LoVo (cell line): ENCODE measurements around the gene SLCO4A1.
A peak's percentile ranks its signal among the peaks of the same experiment; 100 is the strongest.

Experiments
- DNase-seq: peaks from one replicate; pipeline ENCODE4 v3.0.0-alpha.2; 2016; ENCODE audit warnings: low spot score

Gene SLCO4A1

DNA sequence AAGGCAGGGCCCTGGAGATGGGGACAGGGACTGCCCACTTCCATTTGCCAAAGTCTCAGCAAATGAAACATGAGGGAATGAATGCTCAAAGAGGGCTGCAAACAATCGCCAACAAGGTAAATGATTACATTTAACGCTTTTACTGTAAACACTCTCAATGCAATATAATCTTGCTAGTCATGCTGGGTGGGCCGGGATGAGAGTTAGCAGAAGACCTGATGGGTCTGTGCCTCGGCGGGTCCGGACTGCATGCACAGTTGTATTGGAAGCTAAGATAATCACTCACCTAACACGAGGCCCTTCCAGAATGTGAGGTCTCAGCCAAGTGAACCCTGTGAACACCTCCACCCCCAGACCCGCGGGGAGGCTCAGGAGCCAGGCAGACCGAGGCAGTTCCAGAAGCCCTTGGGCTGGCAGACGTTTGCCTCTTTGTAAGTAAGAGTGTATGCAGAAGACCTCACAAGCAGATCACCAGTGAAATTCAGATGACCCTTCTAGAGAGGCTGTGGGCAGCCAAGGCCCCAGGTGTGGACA lies 4.7 kb upstream of the SLCO4A1 start:
- DNase-seq: no peak

DNA sequence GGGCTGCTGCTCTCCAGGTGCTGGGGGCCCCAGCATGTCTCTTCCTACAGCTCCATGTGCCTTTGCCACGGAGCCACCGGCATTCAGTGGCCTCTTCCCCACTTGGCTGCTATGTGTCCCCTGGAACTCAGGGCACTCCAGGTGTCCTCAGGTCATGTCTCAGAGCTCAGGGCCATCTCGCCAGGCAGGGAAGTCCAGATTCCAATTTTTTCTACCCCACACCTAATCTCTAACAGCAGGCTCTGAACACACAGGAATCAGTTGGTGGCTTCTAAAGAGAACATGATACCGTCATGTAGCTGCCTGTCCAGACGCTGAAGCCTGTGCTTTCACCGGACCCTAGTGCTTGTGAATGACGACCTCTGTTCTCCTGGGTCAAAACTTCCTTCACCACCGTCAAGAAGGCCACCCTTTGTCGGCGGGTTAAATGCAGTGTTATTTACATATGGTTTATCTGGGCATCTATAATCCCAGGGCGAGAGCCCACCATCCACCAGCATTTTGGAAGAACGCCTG lies 4.2 kb upstream of the SLCO4A1 start:
- no peak for DNase-seq

DNA sequence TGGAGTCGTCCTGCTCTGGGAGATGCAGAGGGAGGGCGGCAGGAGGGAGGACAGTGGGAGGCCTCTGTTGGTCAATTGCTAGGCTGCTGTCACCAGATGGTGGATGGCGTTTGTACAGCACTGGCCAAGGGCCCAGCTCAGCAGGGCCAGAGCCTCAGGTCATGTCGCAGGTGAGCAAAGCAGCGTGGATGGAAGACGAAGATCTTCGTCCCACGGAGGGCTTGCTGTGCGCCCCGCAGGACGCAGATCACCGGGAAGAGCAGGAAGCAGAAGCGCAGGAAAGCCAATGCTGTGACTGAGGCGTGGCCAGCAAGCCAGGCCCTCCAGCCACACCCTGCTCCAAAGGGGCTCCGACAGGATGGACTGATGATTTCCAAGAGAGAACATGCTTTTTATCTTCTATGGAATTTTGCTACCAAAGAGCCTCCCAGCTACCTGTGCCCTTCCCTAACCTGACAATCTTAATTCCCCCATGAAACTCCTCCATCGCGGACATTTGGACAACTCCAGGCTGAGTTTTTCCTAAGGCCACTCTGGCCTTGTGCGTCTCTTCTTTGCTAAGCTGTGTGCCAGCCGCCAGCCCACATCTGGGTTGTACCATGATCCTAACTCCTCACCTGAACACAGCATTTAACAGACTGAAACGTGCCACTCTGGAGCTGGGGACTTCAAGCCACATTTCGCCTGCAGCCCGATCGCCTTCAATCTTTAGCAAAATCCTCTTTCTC lies 3.5 kb upstream of the SLCO4A1 start:
- DNase-seq: no peak

DNA sequence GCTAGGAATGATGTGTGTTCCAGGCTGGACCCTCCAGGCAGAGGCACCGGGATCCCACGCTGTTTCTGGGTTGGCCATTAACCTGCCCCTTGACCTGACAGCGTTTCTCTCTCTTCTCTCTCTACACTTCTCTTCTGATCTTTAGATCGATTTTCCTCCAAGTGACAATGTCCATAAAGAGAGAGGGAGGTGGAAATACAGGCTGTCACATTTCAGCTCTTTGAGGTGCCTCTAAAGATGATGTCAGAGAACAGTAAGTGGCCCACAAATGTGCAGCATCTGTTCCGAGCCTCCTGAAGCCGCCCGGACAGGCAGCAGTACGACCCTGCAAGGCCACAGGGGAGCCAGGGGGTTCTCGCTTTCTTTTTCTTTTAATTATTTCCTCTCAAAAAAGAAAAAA lies 2.5 kb upstream of the SLCO4A1 start:
- no peak for DNase-seq

DNA sequence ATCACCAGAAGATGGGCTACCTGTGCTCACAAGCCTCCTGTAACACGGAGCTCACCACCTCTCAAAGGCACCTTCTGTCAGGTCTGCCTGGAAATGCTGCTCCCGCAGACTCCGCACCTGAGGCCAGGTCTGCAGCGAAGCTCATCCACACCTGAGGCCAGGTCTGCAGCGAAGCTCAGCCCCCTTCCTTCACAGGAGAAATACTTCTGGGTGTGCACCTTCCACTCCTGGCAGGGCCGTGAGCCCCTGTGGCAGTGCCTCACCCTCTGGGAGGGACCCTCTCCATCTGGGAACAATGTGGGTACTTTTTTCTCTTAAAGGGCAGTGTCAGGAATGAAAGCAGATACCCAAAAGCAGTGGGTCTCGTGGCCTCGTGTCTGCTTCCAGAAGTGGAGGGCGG lies 1.4 kb upstream of the SLCO4A1 start:
- no peak for DNase-seq

DNA sequence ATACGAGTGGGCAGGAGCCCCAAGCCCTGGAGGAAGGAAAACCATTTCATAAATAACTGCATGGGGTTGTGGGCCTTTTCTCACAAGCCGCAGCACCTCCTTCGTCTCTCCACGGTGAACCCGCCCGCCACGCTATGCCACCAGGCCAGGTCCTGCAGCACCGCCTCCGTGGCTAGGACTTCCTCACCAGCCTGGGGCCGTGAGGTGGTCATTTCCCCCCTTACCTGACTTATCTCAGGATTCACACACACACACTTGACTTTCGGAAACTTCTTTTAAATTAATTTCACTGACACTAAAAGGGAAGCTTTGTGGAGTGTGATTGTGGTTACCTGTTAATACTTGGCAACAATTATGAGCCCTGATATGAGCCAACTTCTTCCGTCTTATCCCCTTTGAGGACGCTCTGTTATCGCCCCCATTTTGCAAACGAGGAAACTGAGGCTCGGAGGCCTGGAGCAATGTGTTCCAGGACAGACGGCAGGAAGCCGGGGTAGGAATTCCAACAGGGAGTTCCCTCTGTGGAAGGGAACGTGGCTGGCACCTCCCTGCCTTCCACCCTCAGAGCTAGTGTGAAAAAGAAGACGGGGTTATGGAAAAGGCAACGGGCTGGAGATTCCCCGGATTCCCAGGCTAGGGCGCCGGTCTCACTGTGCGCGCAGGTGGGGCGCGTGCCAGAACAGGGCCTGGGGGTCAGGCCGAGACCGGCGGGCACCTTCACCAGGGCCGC lies 817 bp upstream of the SLCO4A1 start:
- no peak for DNase-seq

DNA sequence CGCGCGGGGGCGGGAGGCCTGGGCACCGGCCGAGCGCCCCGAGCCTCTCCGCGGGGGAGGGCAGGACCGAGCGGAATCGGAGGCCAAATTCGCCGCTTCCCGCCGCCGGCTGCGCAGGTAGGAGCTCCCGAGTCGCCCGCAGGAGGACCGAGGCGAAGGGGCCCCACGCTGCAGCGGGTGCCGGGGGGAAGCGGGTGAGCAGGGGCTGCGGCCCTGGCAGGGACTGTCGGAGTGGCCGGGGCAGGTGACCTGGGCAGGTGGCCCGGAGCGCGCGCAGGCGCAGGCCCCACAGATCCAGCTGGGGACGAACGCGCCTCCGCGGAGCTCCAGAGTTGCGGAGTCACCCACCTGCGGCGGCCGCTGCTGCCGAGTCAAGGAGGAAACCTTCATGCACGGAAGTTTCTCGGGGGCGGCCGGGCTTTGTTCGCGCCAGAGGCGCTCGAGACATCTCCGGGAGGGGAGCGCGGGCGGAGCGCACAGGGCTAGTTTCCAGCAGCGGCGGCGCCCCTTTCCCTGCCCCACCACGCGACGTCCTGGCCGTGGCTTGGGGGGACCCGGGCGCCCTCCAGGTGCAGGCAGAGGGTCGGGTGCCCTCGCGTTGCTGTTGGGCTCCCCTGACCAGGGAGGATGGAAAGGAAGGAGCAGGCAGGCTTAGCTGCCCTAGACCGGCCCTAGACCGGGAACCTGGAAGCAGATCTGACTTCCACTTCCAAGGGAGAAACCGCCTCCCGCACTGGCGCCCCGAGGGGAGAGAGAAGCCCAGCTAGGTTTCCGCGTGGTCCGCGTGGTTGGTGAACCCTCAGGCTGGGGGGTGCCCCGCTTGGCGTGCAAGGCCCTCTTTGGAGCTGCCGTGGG lies 590 bp downstream of the SLCO4A1 start:
- DNase-seq: peak; percentile 47

DNA sequence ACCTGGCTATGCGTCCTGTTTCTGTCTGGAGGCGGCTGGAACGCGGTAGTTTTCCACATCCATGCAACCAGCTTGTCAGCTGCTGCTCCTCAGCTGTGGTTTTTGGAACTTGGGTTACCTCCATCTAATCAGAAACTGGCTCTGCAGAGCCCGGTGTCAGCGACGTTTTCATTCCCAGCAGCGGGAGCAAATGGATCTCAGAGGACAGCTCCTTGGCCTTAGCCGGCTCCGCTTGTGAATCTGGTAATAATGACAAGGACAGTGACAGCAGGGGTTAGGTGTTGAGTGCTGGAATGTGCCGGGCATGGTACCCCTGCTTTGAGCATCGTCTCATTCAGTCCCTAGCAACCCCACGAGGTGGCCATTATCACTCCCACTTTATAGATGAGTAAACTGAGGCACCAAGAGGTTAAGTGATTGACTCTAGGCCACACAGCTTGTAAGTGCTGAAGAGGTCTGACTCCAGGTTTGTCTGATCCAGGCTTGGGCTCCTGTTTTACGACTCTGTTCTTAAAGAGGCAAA lies 1.3 kb downstream of the SLCO4A1 start:
- no peak for DNase-seq

DNA sequence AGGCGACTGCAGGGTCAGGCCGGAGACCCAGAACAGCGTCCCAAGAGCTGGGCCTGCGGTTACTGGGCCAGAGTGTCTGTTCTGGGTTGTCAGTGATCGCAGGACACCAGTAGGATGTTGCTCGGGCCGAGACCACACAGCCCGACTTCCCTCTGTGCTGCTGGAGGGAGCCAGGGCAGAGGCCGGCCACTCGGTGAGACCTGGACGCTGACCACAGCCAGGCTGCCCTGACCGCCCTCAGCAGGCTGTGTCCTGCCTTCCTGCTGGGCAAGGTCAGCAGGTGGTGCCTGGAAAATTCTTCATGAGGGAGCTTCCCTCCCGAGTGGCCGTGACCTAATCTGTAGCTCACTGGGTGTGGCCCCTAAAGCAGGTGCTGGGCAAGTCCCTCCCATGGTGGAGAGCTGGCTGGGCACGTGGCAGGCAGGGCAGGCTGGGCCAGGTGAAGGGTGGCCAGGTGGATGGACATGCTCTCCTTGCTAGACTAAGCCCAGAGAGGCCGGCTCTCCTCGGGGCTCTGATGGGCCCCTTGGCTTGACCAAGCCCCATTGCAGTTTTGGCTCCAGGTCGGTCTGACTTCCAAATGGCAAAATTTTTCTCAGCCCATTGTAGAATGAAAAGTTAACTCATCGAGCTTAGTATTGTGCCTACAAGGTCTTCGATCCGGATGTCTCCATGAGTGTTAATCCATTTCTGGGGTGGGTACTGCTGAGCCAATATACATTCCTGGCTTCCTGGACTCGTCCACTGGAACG lies 1.9 kb downstream of the SLCO4A1 start:
- DNase-seq: peak; percentile 45

DNA sequence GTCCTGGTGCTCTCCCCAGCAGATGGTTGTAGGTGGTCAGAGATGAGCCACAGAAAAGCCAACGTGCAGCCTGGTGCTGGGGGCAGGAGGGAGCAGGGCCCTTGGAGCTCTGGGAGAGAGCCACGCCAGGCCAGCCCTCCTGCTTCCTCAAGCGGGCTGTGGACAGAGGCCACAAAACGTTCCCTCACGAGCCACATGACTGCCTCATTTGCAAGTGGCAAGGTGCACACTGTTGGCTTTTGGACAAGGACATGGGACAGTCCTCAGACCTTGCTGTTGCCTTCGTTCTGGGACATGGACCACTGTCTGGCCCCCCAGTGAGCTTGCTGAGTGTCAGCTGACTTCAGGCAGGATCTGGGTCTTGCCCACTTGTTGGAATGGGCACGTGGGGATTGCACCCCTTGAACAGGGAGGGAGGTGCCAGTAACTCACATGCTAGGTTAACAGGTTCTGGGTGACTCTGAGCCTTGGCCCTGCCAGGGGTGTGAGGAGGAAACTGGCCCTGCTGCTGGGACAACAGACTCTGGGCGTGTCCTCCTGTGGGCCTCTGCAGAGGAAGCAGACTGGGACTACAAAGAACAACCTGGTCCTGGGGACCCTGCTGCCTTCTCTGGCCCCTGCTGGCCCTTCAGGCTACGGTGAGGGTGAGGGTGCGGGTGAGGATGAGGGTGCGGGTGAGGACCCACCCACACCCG lies 2.6 kb downstream of the SLCO4A1 start:
- peak; percentile 38 for DNase-seq

DNA sequence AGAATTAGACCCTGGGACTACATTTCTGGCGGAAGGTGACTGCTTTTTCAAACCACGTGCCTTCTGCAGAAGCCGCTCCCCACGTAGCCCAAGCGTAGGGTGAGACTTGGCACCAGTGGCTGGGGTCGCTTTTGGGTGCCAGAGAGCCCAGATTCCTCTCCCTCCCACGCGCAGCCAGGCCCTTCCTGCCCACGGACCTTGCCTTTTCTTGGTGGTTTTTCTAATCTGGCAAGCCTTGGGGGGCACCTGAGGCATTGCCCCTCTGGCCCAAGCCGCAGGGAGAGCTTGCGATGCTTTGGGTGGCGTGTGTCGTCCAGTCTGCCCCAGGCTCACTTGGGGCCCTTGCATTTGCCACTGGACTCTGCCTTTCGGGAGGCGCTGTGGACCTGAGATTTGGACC lies 3.3 kb downstream of the SLCO4A1 start:
- DNase-seq: no peak

DNA sequence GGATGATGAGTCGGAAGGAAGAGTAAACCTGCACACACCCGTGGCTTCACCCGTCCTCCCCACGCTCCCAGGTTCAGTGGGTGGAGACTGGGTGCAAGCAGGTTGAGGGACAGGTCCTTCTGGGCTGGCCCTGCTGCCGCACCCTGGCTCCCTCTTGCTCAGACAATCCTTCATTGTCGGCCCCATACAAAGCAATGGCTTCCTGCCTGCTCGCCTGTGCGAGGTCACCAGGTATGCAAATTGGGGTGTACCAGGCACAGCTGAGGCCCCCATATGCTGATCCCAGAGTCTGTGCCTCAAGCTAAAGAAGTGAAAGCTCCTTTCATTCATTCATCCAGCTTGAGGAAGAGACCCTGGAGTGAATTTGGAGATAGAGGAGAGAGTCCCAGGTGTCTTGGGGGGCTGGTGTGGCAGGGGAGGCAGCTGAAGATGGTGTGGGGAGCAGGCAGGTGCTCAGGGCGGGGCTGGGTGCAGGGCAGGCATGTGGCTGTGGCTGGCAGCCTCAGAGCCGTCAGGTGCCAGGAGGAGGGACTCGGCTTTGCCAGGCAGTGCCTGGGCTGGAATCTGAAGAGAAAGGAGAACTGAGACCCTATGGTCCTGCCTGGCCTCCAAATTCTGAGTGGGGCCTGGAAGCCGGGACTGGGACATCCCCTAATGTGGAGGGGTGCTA lies 4.7 kb downstream of the SLCO4A1 start:
- no peak for DNase-seq

DNA sequence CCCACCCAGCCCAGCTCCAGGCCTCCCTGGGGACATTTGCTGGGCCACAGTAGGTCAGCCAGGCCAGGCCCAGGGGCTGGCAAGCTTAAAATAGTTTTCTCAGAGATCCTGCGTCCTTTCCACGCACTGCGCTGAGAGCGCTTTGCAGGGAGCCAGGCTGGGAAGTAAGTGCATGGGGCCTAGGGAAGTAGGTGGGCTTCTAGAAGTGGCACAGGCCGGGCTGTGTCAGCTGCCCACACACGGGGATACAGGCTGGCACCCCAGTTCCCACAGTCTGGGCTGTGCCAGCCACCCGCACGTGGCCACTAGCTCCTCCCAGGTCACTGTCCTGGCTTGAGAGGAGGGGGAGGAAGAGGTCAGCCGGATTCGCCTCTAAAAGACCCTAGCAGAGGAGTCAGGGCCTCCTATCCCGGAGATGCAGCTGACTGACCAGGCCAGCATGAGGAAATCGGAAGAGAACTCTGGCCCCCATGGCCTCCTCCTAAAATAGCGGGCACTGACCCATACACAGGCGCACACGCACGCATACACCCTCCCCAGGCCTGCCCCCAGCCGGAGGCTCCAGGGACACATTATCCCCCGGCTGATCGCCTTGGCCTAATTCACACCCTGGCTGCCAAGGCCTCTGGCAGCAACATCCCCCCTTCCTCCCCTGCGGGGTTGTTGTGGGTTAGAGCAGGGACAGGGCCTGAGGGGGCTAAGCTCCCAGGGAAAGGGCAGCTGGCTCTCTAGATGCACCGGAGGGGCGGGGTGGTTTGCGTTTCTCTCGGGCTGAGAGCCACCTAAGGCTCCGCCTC lies 5.4 kb downstream of the SLCO4A1 start:
- DNase-seq: no peak

DNA sequence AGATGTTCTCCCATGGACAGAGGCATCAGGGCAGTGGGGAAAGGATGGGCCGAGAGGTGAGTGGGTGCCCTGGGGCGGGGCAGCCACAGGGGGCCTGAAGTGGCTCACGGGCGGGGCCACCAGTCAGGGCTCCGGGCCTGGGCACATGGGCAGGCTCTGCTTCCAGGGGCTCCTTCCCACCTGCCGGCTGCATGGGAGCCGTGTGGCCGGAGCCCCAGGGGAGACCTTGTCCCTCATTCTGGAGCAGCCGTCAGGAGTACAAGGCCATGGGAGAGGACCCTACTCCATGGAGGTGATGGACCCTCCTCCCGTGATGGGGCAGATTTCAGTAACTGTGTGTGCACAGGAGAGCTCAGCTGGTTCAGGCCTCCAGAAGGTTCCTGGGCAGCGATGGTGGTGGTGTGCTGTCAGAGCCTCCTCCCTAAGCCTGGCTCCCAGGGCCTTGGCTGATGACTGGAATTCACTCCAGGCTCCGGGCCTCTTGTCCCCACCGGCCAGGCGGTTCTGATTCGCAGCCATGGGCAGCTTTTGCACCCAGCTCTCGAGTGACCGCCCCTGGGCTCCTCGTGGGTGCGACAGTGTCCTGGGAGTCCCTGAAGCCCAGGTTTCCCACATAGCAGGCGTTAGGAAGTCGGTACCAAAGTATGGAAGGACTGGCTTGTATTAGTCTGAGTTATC lies 6.2 kb downstream of the SLCO4A1 start:
- DNase-seq: no peak

DNA sequence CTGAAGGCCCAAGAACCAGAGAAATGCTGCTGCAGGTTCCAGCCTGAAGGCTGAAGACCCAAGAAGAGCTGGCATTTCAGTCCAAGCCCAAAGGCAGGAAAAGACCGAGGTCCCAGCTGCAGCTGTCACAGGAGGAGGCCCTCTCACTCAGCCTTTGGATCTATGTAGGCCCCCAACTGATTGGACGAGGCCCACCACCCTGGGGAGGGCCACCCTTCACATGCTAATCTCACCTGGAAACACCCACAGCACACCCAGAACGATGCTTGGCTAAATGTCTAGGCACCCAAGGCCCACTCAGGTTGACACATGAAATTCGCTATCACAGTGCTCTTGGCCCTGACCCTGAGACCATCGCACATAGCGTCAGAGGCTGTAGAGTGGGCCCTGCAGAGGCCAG lies 6.8 kb downstream of the SLCO4A1 start:
- DNase-seq: no peak

DNA sequence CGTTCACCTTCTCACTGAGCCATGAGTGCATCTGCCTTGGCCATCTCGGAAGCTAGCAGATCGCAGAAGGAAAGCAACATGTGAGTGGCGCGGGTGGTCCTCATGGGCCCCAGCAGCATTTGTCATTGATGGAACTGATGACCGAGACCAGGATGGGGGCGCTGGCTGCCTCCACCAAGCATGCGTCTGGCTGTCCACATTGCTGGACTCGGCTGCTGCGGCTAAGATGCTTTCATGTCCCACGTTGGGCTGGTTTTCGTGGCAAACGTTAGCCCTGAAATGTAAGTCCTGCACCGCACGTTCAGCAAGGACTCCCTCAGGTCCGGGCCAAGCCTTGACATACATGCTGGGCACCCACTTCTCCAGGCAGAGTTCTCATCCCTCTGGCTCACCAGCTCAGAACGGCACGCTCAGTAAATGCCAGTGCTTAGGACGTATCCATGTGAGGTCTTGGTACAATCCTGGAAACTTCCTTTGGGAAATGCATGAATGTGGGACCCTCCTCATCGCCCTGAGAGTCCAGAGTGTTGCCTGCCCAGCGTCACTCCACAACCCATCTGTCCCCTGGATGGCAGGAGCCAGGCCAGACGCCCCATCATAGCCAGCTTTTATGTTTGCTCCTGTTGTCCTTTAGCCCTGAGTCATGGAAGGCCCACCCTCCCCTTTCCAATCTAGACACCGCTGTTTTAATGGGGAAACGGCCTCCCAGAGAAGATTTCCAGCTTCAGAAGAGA lies 8.4 kb downstream of the SLCO4A1 start:
- DNase-seq: no peak

DNA sequence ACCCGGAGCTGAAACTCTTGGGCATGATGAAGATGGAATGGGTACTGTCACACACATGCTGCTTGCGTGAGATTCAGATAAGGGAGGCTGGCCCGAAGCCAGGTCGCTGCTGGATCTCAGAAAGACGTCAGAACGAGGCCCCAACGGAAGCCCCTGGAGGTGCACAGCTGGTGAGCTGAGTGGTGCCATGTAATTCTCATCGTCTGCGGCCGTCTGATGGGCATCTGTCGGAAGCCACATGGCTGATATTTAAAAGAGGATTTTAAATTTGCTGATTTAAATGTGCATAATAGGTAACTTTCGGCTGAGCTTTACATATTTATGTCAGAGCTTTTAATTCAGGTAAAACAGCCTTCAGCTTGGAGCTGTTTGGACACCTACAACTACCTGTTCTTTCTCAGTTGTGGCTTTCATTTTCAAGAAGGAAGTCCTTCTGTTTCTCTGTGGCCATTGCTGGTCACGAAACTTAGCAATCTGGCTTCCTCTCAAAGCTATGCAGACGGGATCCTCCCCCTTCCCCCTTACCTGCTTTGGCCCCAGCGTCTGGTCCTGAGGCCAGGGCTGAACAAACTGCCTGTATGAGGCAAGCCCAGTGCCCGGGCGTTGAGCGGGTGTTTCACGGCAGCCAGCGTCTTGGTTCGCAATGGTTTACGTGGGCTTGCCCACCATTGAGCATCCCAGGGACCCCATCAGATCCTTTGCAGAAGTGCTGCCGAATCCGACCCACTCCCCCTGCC lies 9.2 kb downstream of the SLCO4A1 start:
- peak; percentile 14 for DNase-seq
